ENCODE results near the gene IL20RA. TPM values are rescaled to one million over a fixed set of nuclear protein-coding genes. Genes with fewer than 3 reads are reported as not detected.

The IL20RA gene
- total and polyA plus RNA-seq, 2 of the 8 experiments (the other 6 are each of a cell fraction or from before 2014, with no cell fraction given) = 1.3 to 1.7 TPM

- Histone ChIP-seq H3K23me2 (ENCODE audit: low read depth, low read length) (peaks cover under 1% of the 10 kb centered on the region; the same call in 1 of the 2 replicates), H3K4me3 (ENCODE audit: extremely low read depth in 1 of 4, insufficient read depth in 2 of 4, low read depth in 3 of 4, low read length in 4 of 4) (no peak overlapping the region), H2BK15ac (ENCODE audit: low read length) (no peak overlapping the region), H2BK5ac (ENCODE audit: low read depth, low read length) (no peak overlapping the region), H3K9me3 (ENCODE audit: insufficient read depth in 2 of 2, low read depth in 1 of 2, low read length in 1 of 2) (no peaks in the 10 kb centered on the region), H3K79me2 (ENCODE audit: control insufficient read depth in 1 of 2, insufficient read depth in 2 of 2, low read length in 2 of 2) (no peaks in the 10 kb centered on the region), H3K27ac (ENCODE audit: low read depth, low read length) (no peak overlapping the region), H4K5ac (ENCODE audit: insufficient read length, low read depth, low read length) (no peak overlapping the region), H2BK12ac (ENCODE audit: low read depth, low read length) (no peak overlapping the region), H3K14ac (ENCODE audit: insufficient read length) (no peak overlapping the region), H3K9ac (replicated peaks in 1 of 4; ENCODE audit: extremely low read depth in 1 of 4, low read depth in 3 of 4, low read length in 3 of 4) (no peak overlapping the region), H2AK5ac (ENCODE audit: low read depth, low read length) (no peak overlapping the region), H4K20me1 (replicated peaks in 1 of 2; ENCODE audit: control insufficient read depth in 1 of 2, insufficient read depth in 2 of 2, low read length in 2 of 2) (no peaks in the 10 kb centered on the region), H3K18ac (ENCODE audit: extremely low read depth, low read length) (no peak overlapping the region), H2AFZ (ENCODE audit: low read length) (no peak overlapping the region), H3K4me1 (replicated peaks in 1 of 4; ENCODE audit: control insufficient read depth in 3 of 4, insufficient read depth in 4 of 4, low read length in 3 of 4) (peaks cover 0 to 2% (median 0%) of the 10 kb centered on the region in 4 experiments; a peak in 3 of 7 replicates), H3K36me3 (ENCODE audit: control insufficient read depth in 2 of 4, insufficient read depth in 4 of 4, low read length in 3 of 4) (no peaks in the 10 kb centered on the region), H3K4ac (replicated peaks; ENCODE audit: insufficient read length, low read depth, low read length) (no peak overlapping the region), H3K27me3 (replicated peaks in 1 of 4; ENCODE audit: control insufficient read depth in 3 of 4, extremely low read depth in 1 of 4, insufficient read depth in 3 of 4, low read length in 3 of 4) (no peaks in the 10 kb centered on the region; a peak in 1 of 7 replicates), H3K79me1 (ENCODE audit: low read depth, low read length) (no peaks in the 10 kb centered on the region), H3K4me2 (ENCODE audit: insufficient read depth in 1 of 2, low read depth in 2 of 2, low read length in 2 of 2) (no peak overlapping the region), H2BK20ac (ENCODE audit: low read length) (no peak overlapping the region), H3K56ac (replicated peaks; ENCODE audit: insufficient read length, low read depth, low read length) (no peak overlapping the region), H2BK120ac (replicated peaks; ENCODE audit: low read depth, low read length) (no peak overlapping the region), H4K91ac (replicated peaks; ENCODE audit: insufficient read length, low read length) (no peak overlapping the region), H4K8ac (ENCODE audit: extremely low read depth, insufficient read depth, low read length) (no peak overlapping the region), H3K23ac (ENCODE audit: insufficient read length) (no peak overlapping the region)
- no peak for FAIRE-seq
- ChIA-PET POLR2A (ENCODE audit: partially characterized antibody) (no interaction called here), CTCF (ENCODE audit: partially characterized antibody) (interaction anchor here (1.3 kb wide), 1 partner anchor 16 kb away, joined by 4 read pairs; no protein-coding TSS in a partner anchor)
- DNase-seq (ENCODE audit: low read depth in 1 of 2, low spot score in 2 of 2) = no peak
- WGBS, 2 experiments (ENCODE audit: extremely low coverage in 1 of 2, insufficient coverage in 1 of 2, insufficient read length in 1 of 2, insufficient replicate concordance in 2 of 2, low coverage in 1 of 2, low lambda C conversion rate in 2 of 2, missing lambda C conversion rate in 1 of 2) = 95% methylated on average over 4 of the region's 4 CpGs; no CpG with 5 or more reads in 1 of the 2 experiments
- TF ChIP-seq, protein P1, sequence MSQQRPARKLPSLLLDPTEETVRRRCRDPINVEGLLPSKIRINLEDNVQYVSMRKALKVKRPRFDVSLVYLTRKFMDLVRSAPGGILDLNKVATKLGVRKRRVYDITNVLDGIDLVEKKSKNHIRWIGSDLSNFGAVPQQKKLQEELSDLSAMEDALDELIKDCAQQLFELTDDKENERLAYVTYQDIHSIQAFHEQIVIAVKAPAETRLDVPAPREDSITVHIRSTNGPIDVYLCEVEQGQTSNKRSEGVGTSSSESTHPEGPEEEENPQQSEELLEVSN (IDR thresholded peaks at IDR 0.05) = no peak
- TF ChIP-seq SIN3A (conservative IDR thresholded peaks at IDR 0.05 in 1 of 2, IDR thresholded peaks at IDR 0.05 in 1 of 2; ENCODE audit: low read depth in 1 of 2, low read length in 2 of 2) = no peak
- no peak for TF ChIP-seq TBP (IDR thresholded peaks at IDR 0.05; ENCODE audit: low read depth, low read length)
- TF ChIP-seq SIX5 (IDR thresholded peaks at IDR 0.05; ENCODE audit: low read depth, low read length) = no peak
- no peak for TF ChIP-seq RNF2 (IDR thresholded peaks at IDR 0.05; ENCODE audit: borderline replicate concordance, low read depth, low read length, missing control alignments, poor library complexity, severe bottlenecking)
- no peak for TF ChIP-seq BRCA1 (IDR thresholded peaks at IDR 0.05; ENCODE audit: low read depth, low read length)
- TF ChIP-seq CBX8 (IDR thresholded peaks at IDR 0.05; ENCODE audit: borderline replicate concordance, low read depth, low read length) = no peak
- TF ChIP-seq HDAC6 (IDR thresholded peaks at IDR 0.05; ENCODE audit: low read depth, low read length) = no peak
- no peak for TF ChIP-seq TAF1 (IDR thresholded peaks at IDR 0.05; ENCODE audit: low read depth, low read length)
- TF ChIP-seq RAD21 (IDR thresholded peaks at IDR 0.05 in 1 of 2, conservative IDR thresholded peaks at IDR 0.05 in 1 of 2; ENCODE audit: low read depth in 2 of 2, low read length in 2 of 2) = no peak
- TF ChIP-seq KDM4A (IDR thresholded peaks at IDR 0.05; ENCODE audit: low read depth, low read length, severe bottlenecking) = no peak
- no peak for TF ChIP-seq KDM5A (IDR thresholded peaks at IDR 0.05; ENCODE audit: low read length)
- no peak for TF ChIP-seq GTF2F1 (IDR thresholded peaks at IDR 0.05; ENCODE audit: borderline replicate concordance, low read depth, low read length)
Observed at GRCh38 chr6:136984578-136984977, 60.2 kb downstream of the IL20RA start.
